Stomach (tissue), 9 donors: ENCODE measurements around the gene COLGALT1. TPM values are rescaled to one million over a fixed set of nuclear protein-coding genes. Genes with fewer than 3 reads are reported as not detected.

Source experiments
- DNase-seq, 2 donors: peaks; one replicate each; pipeline versions ENCODE4 v3.0.0 to v3.0.0-alpha.2; 2013 to 2019
- H3K27ac ChIP-seq, 5 donors: fragments of 200-600 bp in 4 of 5; sonication (generic) in 4 of 5; one replicate each; pipeline ENCODE4 v1.5.1; 2013 to 2019; ENCODE audit warnings: mild to moderate bottlenecking in 1 of 5, moderate library complexity in 1 of 5
- H3K27me3 ChIP-seq, 3 donors: fragments of 200-600 bp; sonication (generic); one replicate each; pipeline ENCODE4 v1.5.1; 2017 to 2019; ENCODE audit warnings: mixed run types in 1 of 3
- H3K36me3 ChIP-seq, 4 donors: fragments of 200-600 bp; sonication (generic); 1 replicate in 3 of 4; 2 replicates in 1 of 4; pipeline ENCODE4 v1.5.1; 2016 to 2019
- H3K4me1 ChIP-seq, 4 donors: fragments of 200-600 bp; sonication (generic); one replicate each; pipeline ENCODE4 v1.5.1; 2016 to 2019
- H3K4me3 ChIP-seq, 4 donors: fragments of 200-600 bp; sonication (generic) in 3 of 4; one replicate each; pipeline ENCODE4 v1.5.1; 2016 to 2019; ENCODE audit warnings: mild to moderate bottlenecking in 1 of 4
- H3K9me3 ChIP-seq, 4 donors: fragments of 200-600 bp; sonication (generic); one replicate each; pipeline ENCODE4 v1.5.1; 2016 to 2019
- CTCF ChIP-seq, 7 experiments: fragments of 450-650 bp in 4 of 7; fragments of 200-600 bp in 3 of 7; sonication (generic) in 3 of 7; IDR thresholded peaks; one replicate each; pipeline ENCODE4 v1.5.1; 2016 to 2019; ENCODE audit warnings: antibody characterized with exemption in 7 of 7, control low read depth in 2 of 7, mild to moderate bottlenecking in 1 of 7
- EP300 ChIP-seq: sonication (generic); formaldehyde crosslinking; IDR thresholded peaks from one replicate; pipeline ENCODE4 v1.6.1; 2017; ENCODE audit warnings: antibody characterized with exemption
- POLR2A ChIP-seq, 4 donors: fragments of 450-650 bp; IDR thresholded peaks; one replicate each; pipeline ENCODE4 v1.6.1; 2016; ENCODE audit warnings: antibody characterized with exemption in 4 of 4, control low read depth in 2 of 4, mild to moderate bottlenecking in 1 of 4, moderate library complexity in 1 of 4
- POLR2AphosphoS5 ChIP-seq, 3 donors: sonication (generic); formaldehyde crosslinking; IDR thresholded peaks; one replicate each; pipeline ENCODE4 v1.6.1; 2016; ENCODE audit warnings: antibody characterized with exemption in 3 of 3
- WGBS, 5 donors: extraction: QIAGEN DNeasy Blood & Tissue Kit in 3 of 5; methylation state at CpG; one replicate each; pipeline versions ENCODE4 v1.1.5 to v1.1.7; 2013 to 2018; 5-methylcytosine and 5-hydroxymethylcytosine counted together
- intact Hi-C: fragments of 100-400 bp; cut with DNase I; formaldehyde crosslinking; loops from one replicate; pipeline ENCODE4 v1.15.1; 2023; ENCODE audit warnings: low total_unique reads
- polyA plus RNA-seq, 3 donors: library from polyadenylated mRNA; stranded (reverse); fragments of 200-250 nt; gene quantifications; one replicate each; pipeline ENCODE4 v1.2.3, GENCODE V29; 2013
- total RNA-seq, 5 donors: library from RNA; depleted of rRNA; stranded (reverse); fragments of >200 nt; gene quantifications; one replicate each; pipeline versions ENCODE4 v1.1.0 to v1.2.3, GENCODE V29; 2014 to 2016
- donor health status: healthy with polysubstance abuse.
- donor health status: Bipolar disorder and iron deficiency.
- donor health status: healthy.

COLGALT1 gene
- total and polyA plus RNA-seq, 8 donors, result 15.1 to 273 (median 36.7) TPM

DNA sequence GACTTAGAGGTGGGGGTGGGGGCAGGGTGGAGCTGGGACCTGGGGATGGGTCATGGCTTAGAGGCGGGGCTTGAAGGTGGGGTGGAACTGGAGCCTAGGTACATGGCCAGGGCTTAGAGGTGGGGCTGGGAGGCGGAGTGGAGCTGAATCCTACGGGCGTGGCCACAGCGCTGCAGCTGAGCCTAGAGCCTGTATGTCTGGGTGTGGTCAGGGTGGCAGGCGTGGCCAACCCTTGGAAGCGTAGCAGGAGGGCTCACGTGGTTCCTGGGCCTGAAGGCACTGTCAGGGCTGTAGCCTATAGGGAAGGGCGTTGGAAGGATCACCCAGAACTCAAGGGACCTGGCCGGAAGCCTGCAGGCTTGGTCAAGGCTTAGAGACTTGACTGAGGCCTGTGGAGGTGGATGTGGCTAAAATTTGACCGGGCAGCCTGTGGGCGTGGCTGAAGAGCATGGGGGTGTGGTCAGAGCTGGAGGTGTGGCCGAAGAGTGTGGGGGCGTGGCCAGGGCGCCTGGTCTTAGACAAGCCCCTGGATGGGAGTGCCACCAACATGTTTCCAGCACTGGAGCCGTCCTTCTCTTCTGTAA is 24.3 kb downstream of the COLGALT1 start:
- Histone ChIP-seq H3K4me3 (no peak overlapping the region), H3K4me1 (peaks cover 0 to 15% (median 5%) of the 10 kb centered on the region in 4 donors), H3K27me3 (no peaks in the 10 kb centered on the region), H3K27ac (no peak overlapping the region), H3K9me3 (no peaks in the 10 kb centered on the region), H3K36me3 (peaks cover 47 to 84% (median 80%) of the 10 kb centered on the region in 4 donors)
- 44 to 55% (median 51%) methylated on average over 13 to 16 of the region's 16 CpGs for WGBS, 5 donors
- DNase-seq, result peak in 1 of 2 donors; percentile 86
- intact Hi-C loops, result no loop called here
- no peak for TF ChIP-seq CTCF (IDR thresholded peaks at IDR 0.05)
- TF ChIP-seq POLR2AphosphoS5 (IDR thresholded peaks at IDR 0.05), result no peak
- no peak for TF ChIP-seq POLR2A (IDR thresholded peaks at IDR 0.05)
- TF ChIP-seq EP300, result no peak

- peaks cover 46 to 75% (median 71%) of the 10 kb centered on the region in 4 donors for H3K36me3 ChIP-seq
- intact Hi-C loops, result no loop called here
- no peaks in the 10 kb centered on the region for H3K27me3 ChIP-seq
- 85 to 92% (median 90%) methylated on average over 26 to 28 of the region's 28 CpGs for WGBS, 5 donors
- peaks cover 0 to 15% (median 5%) of the 10 kb centered on the region in 4 donors for H3K4me1 ChIP-seq
- DNase-seq, result no peak
- no peak overlapping the region for H3K27ac ChIP-seq
- H3K9me3 ChIP-seq, result no peaks in the 10 kb centered on the region
- TF ChIP-seq POLR2A (IDR thresholded peaks at IDR 0.05) (no peak), EP300 (no peak)
- H3K4me3 ChIP-seq, result no peak overlapping the region
These were observed 25.2 kb downstream of the COLGALT1 start for GRCh38 chr19:17580470-17581144.

GRCh38 chr19:17581211-17581874 is 25.9 kb downstream of the COLGALT1 start:
- TF ChIP-seq POLR2A (IDR thresholded peaks at IDR 0.05) (no peak), EP300 (no peak), CTCF (IDR thresholded peaks at IDR 0.05) (no peak), POLR2AphosphoS5 (IDR thresholded peaks at IDR 0.05) (no peak)
- Histone ChIP-seq H3K4me3 (no peak overlapping the region), H3K27me3 (no peaks in the 10 kb centered on the region), H3K27ac (no peak overlapping the region), H3K36me3 (peaks cover 41 to 68% (median 65%) of the 10 kb centered on the region in 4 donors), H3K4me1 (peaks cover 0 to 14% (median 5%) of the 10 kb centered on the region in 4 donors), H3K9me3 (no peaks in the 10 kb centered on the region)
- WGBS, 5 donors, result 79 to 91% (median 87%) methylated on average over 18 to 19 of the region's 19 CpGs
- intact Hi-C loops, result no loop called here
- DNase-seq, result no peak

DNA sequence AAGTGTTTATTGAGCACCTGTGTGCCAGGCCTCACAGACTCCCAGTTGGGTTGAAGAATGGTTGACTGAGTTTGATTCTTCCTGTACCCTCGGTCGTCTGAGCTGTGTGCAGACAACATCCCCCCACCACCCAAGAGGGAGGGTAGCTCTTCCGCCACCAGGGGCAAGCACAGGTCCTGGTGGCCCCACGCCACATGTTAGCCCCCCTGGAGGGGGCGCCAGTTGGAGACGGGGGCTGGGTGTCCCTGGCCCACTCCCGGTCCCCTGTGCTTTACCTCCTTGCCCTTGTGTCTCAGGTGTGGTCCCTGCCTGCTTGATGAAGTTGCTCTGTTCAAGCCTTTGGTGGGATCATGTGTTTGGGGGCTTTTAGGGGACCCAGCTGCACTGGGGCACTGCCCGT is 27.2 kb downstream of the COLGALT1 start:
- TF ChIP-seq EP300 (no peak), CTCF (IDR thresholded peaks at IDR 0.05) (no peak), POLR2A (IDR thresholded peaks at IDR 0.05) (no peak), POLR2AphosphoS5 (IDR thresholded peaks at IDR 0.05) (no peak)
- Histone ChIP-seq H3K4me3 (no peak overlapping the region), H3K4me1 (peaks cover 0 to 6% (median 0%) of the 10 kb centered on the region in 4 donors), H3K9me3 (no peaks in the 10 kb centered on the region), H3K36me3 (peaks cover 33 to 56% (median 55%) of the 10 kb centered on the region in 4 donors), H3K27ac (no peak overlapping the region), H3K27me3 (no peaks in the 10 kb centered on the region)
- no peak for DNase-seq
- intact Hi-C loops, result no loop called here
- WGBS, 5 donors, result 72 to 82% (median 81%) methylated on average over 3 to 8 of the region's 8 CpGs
